Sigmoid colon (tissue), 7 donors: ENCODE results near the gene MARCHF5. TPM values are rescaled to one million over a fixed set of nuclear protein-coding genes. Genes with fewer than 3 reads are reported as not detected.

Experiments
- DNase-seq: peaks from one replicate; pipeline ENCODE4 v3.0.0-alpha.2; 2019
- H3K27ac ChIP-seq, 4 donors: fragments of 200-600 bp; sonication (generic); one replicate each; pipeline ENCODE4 v1.5.1; 2016 to 2019; ENCODE audit warnings: mild to moderate bottlenecking in 1 of 4
- H3K27me3 ChIP-seq, 3 donors: fragments of 200-600 bp; sonication (generic); one replicate each; pipeline ENCODE4 v1.5.1; 2019; ENCODE audit warnings: mild to moderate bottlenecking in 1 of 3
- H3K36me3 ChIP-seq, 4 donors: fragments of 200-600 bp; sonication (generic); one replicate each; pipeline ENCODE4 v1.5.1; 2016 to 2019
- H3K4me1 ChIP-seq, 4 donors: fragments of 200-600 bp; sonication (generic); one replicate each; pipeline ENCODE4 v1.5.1; 2017 to 2019
- H3K4me3 ChIP-seq, 4 donors: fragments of 200-600 bp; sonication (generic); one replicate each; pipeline ENCODE4 v1.5.1; 2017 to 2019; ENCODE audit warnings: mild to moderate bottlenecking in 2 of 4, moderate library complexity in 1 of 4
- H3K9me3 ChIP-seq, 4 donors: fragments of 200-600 bp in 3 of 4; sonication (generic) in 3 of 4; one replicate each; pipeline versions ENCODE4 v1.5.1 to v1.6.1; 2013 to 2019
- EP300 ChIP-seq, 4 donors: sonication (generic); formaldehyde crosslinking; IDR thresholded peaks; one replicate each; pipeline ENCODE4 v1.6.1; 2017; ENCODE audit warnings: antibody characterized with exemption in 4 of 4
- POLR2A ChIP-seq, 2 donors: fragments of 450-650 bp; IDR thresholded peaks; one replicate each; pipeline ENCODE4 v1.6.1; 2016; ENCODE audit warnings: antibody characterized with exemption in 2 of 2, mild to moderate bottlenecking in 2 of 2, moderate library complexity in 2 of 2
- POLR2AphosphoS5 ChIP-seq, 4 donors: sonication (generic); formaldehyde crosslinking; IDR thresholded peaks; one replicate each; pipeline ENCODE4 v1.6.1; 2017; ENCODE audit warnings: antibody characterized with exemption in 4 of 4
- WGBS, 2 donors: extraction: QIAGEN DNeasy Blood & Tissue Kit; methylation state at CpG; one replicate each; pipeline ENCODE4 v1.1.7; 2013; 5-methylcytosine and 5-hydroxymethylcytosine counted together
- intact Hi-C: fragments of 100-400 bp; cut with DNase I; formaldehyde crosslinking; loops from one replicate; pipeline ENCODE4 v1.15.1; 2023
- polyA plus RNA-seq, 3 donors: library from polyadenylated mRNA; stranded (reverse); fragments of 200-250 nt; gene quantifications; one replicate each; pipeline ENCODE4 v1.2.3, GENCODE V29; 2013
- total RNA-seq, 4 donors: library from RNA; depleted of rRNA; stranded (reverse); fragments of >200 nt; gene quantifications; one replicate each; pipeline ENCODE4 v1.1.0, GENCODE V29; 2016
- TF ChIP-seq, protein P1 (sequence below), 4 experiments: fragments of 450-650 bp in 3 of 4; fragments of 200-600 bp in 1 of 4; IDR thresholded peaks; one replicate each; pipeline ENCODE4 v1.5.1; 2016 to 2019; ENCODE audit warnings: antibody characterized with exemption in 4 of 4, mild to moderate bottlenecking in 3 of 4, moderate library complexity in 2 of 4
- donor health status: healthy with polysubstance abuse.
- donor health status: Bipolar disorder and iron deficiency.
- donor health status: healthy.

MARCHF5 gene
- total and polyA plus RNA-seq, 7 donors, result 9.5 to 30.5 (median 19.0) TPM

DNA sequence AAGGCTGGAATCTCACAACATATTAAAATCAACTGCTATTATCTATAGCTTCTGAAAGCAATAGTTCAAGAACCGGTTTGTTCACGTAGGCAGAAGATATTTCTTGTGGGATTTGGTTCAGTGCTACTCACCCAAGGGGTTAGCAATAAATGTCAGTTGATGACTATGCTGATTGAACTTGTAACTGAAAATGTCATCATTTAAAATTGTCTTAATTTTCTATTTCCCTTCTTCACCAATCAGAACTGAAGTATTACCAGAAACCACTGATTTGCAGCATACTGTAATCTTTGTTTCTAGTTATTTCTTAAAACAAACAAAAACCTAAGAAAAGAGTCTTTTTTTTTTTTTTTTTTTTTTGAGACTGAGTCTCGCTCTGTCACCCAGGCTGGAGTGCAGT, 46.2 kb upstream of the MARCHF5 start:
- intact Hi-C loops, result loop anchor here (5.0 kb wide), 1 partner anchor 157 kb away; no protein-coding TSS in a partner anchor

DNA sequence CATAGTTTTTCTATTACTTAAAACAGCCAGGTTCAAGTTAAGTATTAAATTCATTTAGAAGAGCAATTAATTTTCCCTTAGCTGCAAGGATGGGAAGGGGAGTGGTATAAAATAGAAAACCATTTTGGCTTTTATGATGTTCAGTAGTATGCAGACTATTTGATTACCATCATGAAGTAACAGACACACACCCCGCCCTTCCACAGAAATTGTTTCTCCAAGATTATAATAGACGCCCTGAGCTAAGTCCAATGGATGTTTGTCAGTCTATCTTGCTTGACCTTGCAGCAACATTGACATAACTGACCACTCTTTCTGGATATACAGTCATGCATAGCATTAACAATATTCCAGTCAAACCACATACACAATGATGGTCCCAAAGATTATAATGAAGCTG, 42.4 kb upstream of the MARCHF5 start:
- Histone ChIP-seq H3K36me3 (no peaks in the 10 kb centered on the region), H3K9me3 (no peaks in the 10 kb centered on the region), H3K27me3 (no peaks in the 10 kb centered on the region), H3K4me3 (no peak overlapping the region), H3K4me1 (peaks cover 0 to 5% (median 1%) of the 10 kb centered on the region in 4 donors), H3K27ac (no peak overlapping the region)
- WGBS, 2 donors, result 36 to 76% methylated on average over 2 of the region's 2 CpGs
- intact Hi-C loops, result no loop called here
- no peak for TF ChIP-seq POLR2AphosphoS5 (IDR thresholded peaks at IDR 0.05)
- TF ChIP-seq POLR2A (IDR thresholded peaks at IDR 0.05), result no peak
- TF ChIP-seq, protein P1, sequence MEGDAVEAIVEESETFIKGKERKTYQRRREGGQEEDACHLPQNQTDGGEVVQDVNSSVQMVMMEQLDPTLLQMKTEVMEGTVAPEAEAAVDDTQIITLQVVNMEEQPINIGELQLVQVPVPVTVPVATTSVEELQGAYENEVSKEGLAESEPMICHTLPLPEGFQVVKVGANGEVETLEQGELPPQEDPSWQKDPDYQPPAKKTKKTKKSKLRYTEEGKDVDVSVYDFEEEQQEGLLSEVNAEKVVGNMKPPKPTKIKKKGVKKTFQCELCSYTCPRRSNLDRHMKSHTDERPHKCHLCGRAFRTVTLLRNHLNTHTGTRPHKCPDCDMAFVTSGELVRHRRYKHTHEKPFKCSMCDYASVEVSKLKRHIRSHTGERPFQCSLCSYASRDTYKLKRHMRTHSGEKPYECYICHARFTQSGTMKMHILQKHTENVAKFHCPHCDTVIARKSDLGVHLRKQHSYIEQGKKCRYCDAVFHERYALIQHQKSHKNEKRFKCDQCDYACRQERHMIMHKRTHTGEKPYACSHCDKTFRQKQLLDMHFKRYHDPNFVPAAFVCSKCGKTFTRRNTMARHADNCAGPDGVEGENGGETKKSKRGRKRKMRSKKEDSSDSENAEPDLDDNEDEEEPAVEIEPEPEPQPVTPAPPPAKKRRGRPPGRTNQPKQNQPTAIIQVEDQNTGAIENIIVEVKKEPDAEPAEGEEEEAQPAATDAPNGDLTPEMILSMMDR (IDR thresholded peaks at IDR 0.05), result no peak
- DNase-seq, result no peak

More for the DNA sequence above, 46.2 kb upstream of the MARCHF5 start:
- 80 to 81% methylated on average over 3 of the region's 3 CpGs for WGBS, 2 donors
- DNase-seq, result no peak
- Histone ChIP-seq H3K9me3 (no peaks in the 10 kb centered on the region), H3K4me3 (no peak overlapping the region), H3K4me1 (peaks cover 0 to 31% (median 18%) of the 10 kb centered on the region in 4 donors), H3K27me3 (no peaks in the 10 kb centered on the region), H3K27ac (no peak overlapping the region), H3K36me3 (no peaks in the 10 kb centered on the region)
- no peak for TF ChIP-seq POLR2A (IDR thresholded peaks at IDR 0.05)
- TF ChIP-seq, protein P1 (IDR thresholded peaks at IDR 0.05), result no peak
- TF ChIP-seq POLR2AphosphoS5 (IDR thresholded peaks at IDR 0.05), result no peak
- TF ChIP-seq EP300 (IDR thresholded peaks at IDR 0.05), result no peak

DNA sequence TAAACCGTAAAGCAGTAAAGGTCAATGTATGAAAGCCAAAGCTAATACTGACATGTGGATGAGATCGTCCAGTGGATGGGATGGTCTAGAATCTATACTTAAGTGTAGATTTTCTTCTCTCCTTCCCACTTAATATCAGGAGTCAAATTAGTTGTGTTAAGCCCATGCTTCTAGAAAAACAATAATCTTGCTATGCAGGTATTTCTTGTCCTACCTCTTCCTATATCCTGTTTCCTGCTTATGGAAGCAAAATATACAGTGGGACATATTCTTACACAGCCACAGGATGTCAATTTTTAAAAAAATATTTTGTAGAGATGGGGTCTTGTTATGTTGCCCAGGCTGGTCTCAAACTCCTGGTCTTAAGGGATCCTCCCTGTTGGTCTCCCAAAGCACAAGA, 27.6 kb upstream of the MARCHF5 start:
- no peak for DNase-seq
- H3K36me3 ChIP-seq, result no peaks in the 10 kb centered on the region
- intact Hi-C loops, result no loop called here
- 97% methylated on average over 2 of the region's 2 CpGs for WGBS, 2 donors
- H3K27ac ChIP-seq, result no peak overlapping the region
- H3K4me3 ChIP-seq, result no peak overlapping the region
- H3K4me1 ChIP-seq, result peaks cover 0 to 27% (median 23%) of the 10 kb centered on the region in 4 donors
- no peak for TF ChIP-seq EP300 (IDR thresholded peaks at IDR 0.05)
- no peak for TF ChIP-seq POLR2AphosphoS5 (IDR thresholded peaks at IDR 0.05)
- TF ChIP-seq, protein P1 (IDR thresholded peaks at IDR 0.05), result no peak
- no peak for TF ChIP-seq POLR2A (IDR thresholded peaks at IDR 0.05)
- no peaks in the 10 kb centered on the region for H3K27me3 ChIP-seq
- H3K9me3 ChIP-seq, result no peaks in the 10 kb centered on the region

DNA sequence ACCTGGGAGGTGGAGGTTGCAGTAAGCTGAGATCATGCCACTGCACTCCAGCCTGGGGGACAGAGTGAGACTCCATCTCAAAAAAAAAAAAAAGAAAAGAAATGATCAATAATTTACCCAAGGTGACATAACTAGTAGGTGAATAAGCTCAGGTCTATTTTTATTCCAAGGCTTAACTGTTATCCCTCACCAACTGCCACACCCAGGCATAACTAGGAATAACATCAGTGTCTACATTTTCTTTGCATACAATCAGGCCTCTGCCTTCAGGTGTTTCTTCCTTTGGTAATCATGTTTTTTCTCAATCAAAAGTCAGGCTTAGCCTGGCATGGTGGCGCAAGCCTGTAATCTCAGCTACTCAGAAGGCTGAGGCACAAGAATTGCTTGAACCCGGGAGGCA, 26.7 kb upstream of the MARCHF5 start:
- DNase-seq, result no peak
- intact Hi-C loops, result no loop called here
- no peaks in the 10 kb centered on the region for H3K36me3 ChIP-seq
- H3K4me3 ChIP-seq, result no peak overlapping the region
- H3K27me3 ChIP-seq, result no peaks in the 10 kb centered on the region
- H3K9me3 ChIP-seq, result no peaks in the 10 kb centered on the region
- no peak for TF ChIP-seq EP300 (IDR thresholded peaks at IDR 0.05)
- TF ChIP-seq, protein P1 (IDR thresholded peaks at IDR 0.05), result no peak
- no peak for TF ChIP-seq POLR2AphosphoS5 (IDR thresholded peaks at IDR 0.05)
- TF ChIP-seq POLR2A (IDR thresholded peaks at IDR 0.05), result no peak
- peaks cover 0 to 27% (median 23%) of the 10 kb centered on the region in 4 donors for H3K4me1 ChIP-seq
- 94 to 97% methylated on average over 2 of the region's 2 CpGs for WGBS, 2 donors
- H3K27ac ChIP-seq, result no peak overlapping the region

GRCh38 chr10:92265687-92266258, 25.2 kb upstream of the MARCHF5 start:
- peaks cover 0 to 27% (median 23%) of the 10 kb centered on the region in 4 donors for H3K4me1 ChIP-seq
- 74 to 88% methylated on average over 2 of the region's 2 CpGs for WGBS, 2 donors
- intact Hi-C loops, result no loop called here
- H3K4me3 ChIP-seq, result no peak overlapping the region
- DNase-seq, result no peak
- no peaks in the 10 kb centered on the region for H3K27me3 ChIP-seq
- TF ChIP-seq EP300 (IDR thresholded peaks at IDR 0.05) (no peak), POLR2A (IDR thresholded peaks at IDR 0.05) (no peak), POLR2AphosphoS5 (IDR thresholded peaks at IDR 0.05) (no peak)
- TF ChIP-seq, protein P1 (IDR thresholded peaks at IDR 0.05), result no peak
- no peaks in the 10 kb centered on the region for H3K36me3 ChIP-seq
- H3K9me3 ChIP-seq, result no peaks in the 10 kb centered on the region
- H3K27ac ChIP-seq, result peak overlapping the region in 3 of 4 donors; percentile 61 to 64 (median 64)
